ENCODE measurements around the gene WDR59. TPM values are rescaled to one million over a fixed set of nuclear protein-coding genes. Genes with fewer than 3 reads are reported as not detected.
"Not testable (repeated sequence)": the region's sequence is repeated elsewhere in the genome, so short reads cannot be mapped to it uniquely, and the experiment has no call there.

The WDR59 gene
- total and polyA plus RNA-seq, 5 donors = 17.4 to 62.3 (median 44.5) TPM

DNA sequence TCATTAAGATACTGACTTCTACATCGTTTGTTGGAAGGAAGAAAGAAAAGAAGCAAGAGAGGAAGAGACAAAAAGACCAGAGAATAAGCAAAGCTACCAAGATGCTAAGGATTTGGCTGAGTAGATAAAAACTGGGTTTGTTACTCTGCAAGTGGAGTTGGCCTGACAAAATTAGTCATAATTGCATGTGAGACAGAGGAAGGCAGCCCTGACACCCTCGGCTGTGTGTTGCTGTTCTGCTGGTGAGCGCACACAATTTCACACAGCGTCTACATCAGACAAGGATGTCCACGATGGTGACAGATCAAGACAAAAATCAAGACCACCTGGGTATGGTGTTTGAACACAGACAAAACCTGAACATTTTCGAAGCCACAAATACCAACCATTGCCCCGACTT is 134.9 kb downstream of the WDR59 start:
- H3K4me1 ChIP-seq (ENCODE audit: control insufficient read depth, insufficient read depth, low read length) = no peaks in the 10 kb centered on the region
- no peak for ATAC-seq
- intact Hi-C loops (cut with DNase I) = no loop called here
- 73% methylated on average over 7 of the region's 7 CpGs for WGBS
- no peak overlapping the region for H3K27ac ChIP-seq (ENCODE audit: low read length)
- no peak for DNase-seq
- H3K9me3 ChIP-seq (ENCODE audit: control insufficient read depth, low read length) = no peaks in the 10 kb centered on the region
- no peaks in the 10 kb centered on the region for H3K27me3 ChIP-seq (ENCODE audit: control insufficient read depth, insufficient read depth)
- H3K4me3 ChIP-seq (ENCODE audit: low read length) = no peak overlapping the region

DNA sequence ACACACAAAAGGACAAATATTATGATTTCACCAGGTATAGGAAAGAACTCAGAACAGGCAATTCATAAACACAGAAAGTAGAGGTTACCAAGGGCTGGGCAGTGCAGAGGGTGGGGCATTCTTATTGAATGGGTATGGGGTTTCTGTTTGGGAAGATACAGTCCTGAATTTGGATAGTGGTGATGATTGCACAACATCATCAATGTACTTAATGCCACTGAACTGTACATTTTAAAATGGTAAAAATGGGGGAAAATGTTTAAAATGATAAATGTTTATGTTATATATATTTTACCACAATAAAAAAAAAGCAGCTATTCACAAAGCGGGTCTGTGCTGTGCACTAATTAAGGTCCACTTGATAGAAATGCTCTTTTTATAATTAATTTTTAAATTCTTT is 137.7 kb downstream of the WDR59 start:
- no peak for ATAC-seq
- Histone ChIP-seq H3K4me3 (ENCODE audit: low read length) (no peak overlapping the region), H3K27ac (ENCODE audit: low read length) (no peak overlapping the region), H3K4me1 (ENCODE audit: control insufficient read depth, insufficient read depth, low read length) (no peaks in the 10 kb centered on the region), H3K27me3 (ENCODE audit: control insufficient read depth, insufficient read depth) (no peaks in the 10 kb centered on the region), H3K9me3 (ENCODE audit: control insufficient read depth, low read length) (no peaks in the 10 kb centered on the region)
- intact Hi-C loops (cut with DNase I) = no loop called here
- 95% methylated on average over 1 of the region's 1 CpG for WGBS
- DNase-seq = no peak

DNA sequence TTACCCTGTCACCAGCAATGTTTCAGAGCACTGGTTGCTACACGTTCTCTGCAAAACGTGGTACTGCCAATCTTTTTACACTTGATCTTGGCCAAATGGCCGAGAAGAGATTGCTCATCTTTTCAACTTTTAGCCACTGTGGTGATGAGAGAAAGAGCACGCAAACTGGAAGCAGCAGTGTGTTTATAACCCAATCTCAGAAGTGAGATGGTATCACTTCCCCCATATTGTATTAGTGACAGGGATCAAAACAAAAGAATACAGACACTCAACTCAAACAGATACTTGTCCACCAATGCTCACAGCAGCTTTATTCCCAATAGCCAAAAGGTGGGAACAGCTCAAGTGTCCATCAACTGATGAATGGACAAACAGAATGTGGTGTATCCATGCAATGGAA is 138.2 kb downstream of the WDR59 start:
- H3K27ac ChIP-seq (ENCODE audit: low read length) = no peak overlapping the region
- no peaks in the 10 kb centered on the region for H3K9me3 ChIP-seq (ENCODE audit: control insufficient read depth, low read length)
- no peak for DNase-seq
- H3K4me3 ChIP-seq (ENCODE audit: low read length) = no peak overlapping the region
- intact Hi-C loops (cut with DNase I) = no loop called here
- no peaks in the 10 kb centered on the region for H3K4me1 ChIP-seq (ENCODE audit: control insufficient read depth, insufficient read depth, low read length)
- no peak for ATAC-seq
- 81% methylated on average over 4 of the region's 4 CpGs for WGBS
- no peaks in the 10 kb centered on the region for H3K27me3 ChIP-seq (ENCODE audit: control insufficient read depth, insufficient read depth)

DNA sequence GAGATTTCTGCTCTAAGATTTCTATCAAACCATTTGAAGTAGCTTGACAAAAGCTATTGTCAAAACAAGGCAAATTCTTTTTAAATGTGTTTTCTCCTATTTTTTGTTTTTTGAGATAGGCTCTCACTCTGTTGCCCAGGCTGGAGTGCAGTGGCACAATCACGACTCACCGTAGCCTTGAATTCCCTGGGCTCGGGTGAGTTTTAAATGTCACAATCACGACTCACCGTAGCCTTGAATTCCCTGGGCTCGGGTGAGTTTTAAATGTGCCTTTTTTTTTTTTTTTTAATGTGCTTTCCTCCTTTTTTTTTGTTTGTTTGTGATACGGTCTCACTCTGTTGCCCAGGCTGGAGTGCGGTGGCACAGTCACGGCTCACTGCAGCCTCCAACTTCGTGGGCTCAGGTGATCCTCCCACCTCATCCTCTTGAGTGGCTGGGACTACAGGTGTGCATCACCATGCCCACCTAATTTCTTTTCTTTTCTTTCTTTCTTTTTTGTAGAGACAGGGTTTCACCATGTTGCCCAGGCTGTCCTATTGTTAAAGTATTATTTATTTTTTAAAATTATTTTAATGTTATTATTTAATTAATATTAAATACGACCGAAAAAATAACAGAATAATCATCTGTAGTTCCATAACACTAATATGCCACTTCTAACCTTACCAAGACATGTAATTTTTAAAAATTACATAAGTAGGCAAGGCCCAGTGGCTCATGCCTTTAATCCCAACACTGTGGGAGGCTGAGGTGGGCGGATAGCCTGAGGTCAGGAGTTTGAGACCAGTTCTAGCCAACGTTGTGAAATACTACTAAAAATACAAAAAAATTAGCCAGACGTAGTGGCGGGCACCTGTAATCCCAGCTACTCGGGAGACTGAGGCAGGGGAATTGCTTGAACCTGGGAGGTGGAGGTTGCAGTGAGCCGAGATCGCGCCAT is 140.6 kb downstream of the WDR59 start:
- intact Hi-C loops (cut with DNase I) = no loop called here
- Histone ChIP-seq H3K27ac (ENCODE audit: low read length) (no peak overlapping the region), H3K4me3 (ENCODE audit: low read length) (no peak overlapping the region), H3K9me3 (ENCODE audit: control insufficient read depth, low read length) (no peaks in the 10 kb centered on the region), H3K27me3 (ENCODE audit: control insufficient read depth, insufficient read depth) (no peaks in the 10 kb centered on the region), H3K4me1 (ENCODE audit: control insufficient read depth, insufficient read depth, low read length) (no peaks in the 10 kb centered on the region)
- WGBS = 79% methylated on average over 20 of the region's 20 CpGs
- ATAC-seq (no peak), DNase-seq (no peak)

DNA sequence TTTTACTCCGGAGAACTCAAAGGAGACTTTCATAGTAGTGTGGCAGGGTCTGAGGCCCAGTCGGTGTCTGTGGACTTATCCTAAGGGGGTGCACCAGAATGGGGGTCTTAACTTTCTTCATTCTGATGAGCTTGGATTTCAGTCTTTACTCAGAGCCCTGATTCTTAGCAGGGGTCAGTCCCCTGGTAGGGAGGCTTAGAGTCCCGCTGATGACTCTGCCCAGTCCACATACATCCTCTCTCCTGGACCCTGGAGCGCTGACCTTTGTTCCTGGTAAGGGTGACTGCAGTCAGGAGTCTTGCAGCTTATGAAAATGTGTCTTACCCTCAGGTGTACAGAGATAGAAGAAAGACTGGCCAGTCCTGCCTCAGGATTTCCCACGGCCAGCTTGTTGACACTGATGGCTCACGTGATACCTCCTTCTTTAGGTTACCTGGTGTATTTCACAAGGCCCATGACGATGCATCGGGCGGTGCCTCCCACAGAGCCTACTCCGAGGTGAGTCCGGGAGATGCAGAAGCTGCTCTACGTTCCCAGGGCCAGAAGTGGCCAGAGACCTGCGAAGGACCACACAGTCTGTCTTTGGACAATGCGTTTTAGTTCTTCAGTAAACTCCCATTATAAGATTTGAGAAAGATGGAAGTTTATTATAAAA is 141.4 kb downstream of the WDR59 start:
- H3K9me3 ChIP-seq (ENCODE audit: control insufficient read depth, low read length); ATAC-seq; H3K27me3 ChIP-seq (ENCODE audit: control insufficient read depth, insufficient read depth); H3K4me3 ChIP-seq (ENCODE audit: low read length); DNase-seq; H3K4me1 ChIP-seq (ENCODE audit: control insufficient read depth, insufficient read depth, low read length); intact Hi-C loops (cut with DNase I); H3K27ac ChIP-seq (ENCODE audit: low read length): not testable (repeated sequence)
- WGBS = 87% methylated on average over 14 of the region's 14 CpGs

DNA sequence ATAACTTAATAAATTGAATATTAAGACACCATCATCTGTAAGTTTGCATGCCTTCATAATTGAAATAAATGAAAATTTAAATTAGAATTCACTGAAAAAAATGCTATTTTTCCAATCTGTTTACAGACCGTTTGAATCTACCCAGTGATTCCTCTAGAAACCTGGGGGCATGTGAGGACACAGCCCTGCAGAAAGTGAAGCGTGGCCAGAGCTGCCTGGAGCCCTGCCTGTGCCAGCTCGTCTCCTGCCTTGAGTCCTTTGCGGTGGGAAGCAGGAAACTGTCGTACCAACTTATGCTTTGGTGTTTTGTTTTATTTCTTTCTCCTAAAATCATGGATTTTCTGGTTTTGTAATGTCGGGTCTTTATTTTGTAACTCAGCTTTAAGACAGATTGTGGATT is 142.5 kb downstream of the WDR59 start:
- 42% methylated on average over 6 of the region's 6 CpGs for WGBS
- intact Hi-C loops (cut with DNase I) = no loop called here
- Histone ChIP-seq H3K4me3 (ENCODE audit: low read length) (no peak overlapping the region), H3K9me3 (ENCODE audit: control insufficient read depth, low read length) (no peaks in the 10 kb centered on the region), H3K4me1 (ENCODE audit: control insufficient read depth, insufficient read depth, low read length) (no peaks in the 10 kb centered on the region), H3K27ac (ENCODE audit: low read length) (no peak overlapping the region), H3K27me3 (ENCODE audit: control insufficient read depth, insufficient read depth) (no peaks in the 10 kb centered on the region)
- no peak for ATAC-seq
- no peak for DNase-seq

DNA sequence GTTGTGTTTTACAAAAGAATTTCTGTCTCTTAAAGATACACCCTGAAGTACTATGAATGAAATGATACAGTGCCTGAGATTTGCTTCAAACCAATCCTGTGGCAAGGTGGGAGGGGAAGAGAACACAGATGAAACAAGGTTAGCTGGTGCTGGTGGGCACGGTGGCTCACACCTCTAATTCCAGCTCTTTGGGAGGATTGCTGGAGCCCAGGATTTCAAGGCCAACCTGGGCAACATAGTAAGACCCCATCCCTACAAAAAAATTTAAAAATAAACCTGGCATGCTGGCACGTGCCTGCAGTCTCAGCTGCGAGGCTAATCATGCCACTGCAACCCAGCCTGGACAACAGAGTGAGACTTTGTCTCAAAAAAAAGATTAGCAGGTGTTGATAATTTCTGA is 143.0 kb downstream of the WDR59 start:
- no peaks in the 10 kb centered on the region for H3K9me3 ChIP-seq (ENCODE audit: control insufficient read depth, low read length)
- 45% methylated on average over 3 of the region's 3 CpGs for WGBS
- DNase-seq (no peak), ATAC-seq (no peak)
- no peaks in the 10 kb centered on the region for H3K27me3 ChIP-seq (ENCODE audit: control insufficient read depth, insufficient read depth)
- intact Hi-C loops (cut with DNase I) = no loop called here
- H3K4me1 ChIP-seq (ENCODE audit: control insufficient read depth, insufficient read depth, low read length) = no peaks in the 10 kb centered on the region
- no peak overlapping the region for H3K4me3 ChIP-seq (ENCODE audit: low read length)
- no peak overlapping the region for H3K27ac ChIP-seq (ENCODE audit: low read length)

DNA sequence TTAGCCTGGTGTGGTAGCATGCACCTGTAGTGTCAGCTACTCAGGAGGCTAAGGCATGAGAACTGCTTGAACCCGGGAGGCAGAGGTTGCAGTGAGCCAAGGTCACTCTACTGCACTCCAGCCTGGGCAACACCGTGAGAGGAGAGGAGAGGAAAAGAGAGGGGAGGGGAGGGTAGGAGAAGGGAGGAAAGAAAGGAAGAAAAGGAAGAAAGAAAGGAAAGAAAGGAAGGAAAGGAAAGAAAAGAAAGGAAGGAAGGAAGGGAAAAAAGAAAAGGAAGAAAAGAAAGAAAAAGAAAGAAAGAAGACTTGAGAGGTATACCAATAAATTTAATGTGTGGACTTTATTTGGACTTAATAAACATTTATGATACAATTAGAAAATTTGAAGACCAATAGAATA is 143.5 kb downstream of the WDR59 start:
- H3K4me1 ChIP-seq (ENCODE audit: control insufficient read depth, insufficient read depth, low read length) = no peaks in the 10 kb centered on the region
- H3K27ac ChIP-seq (ENCODE audit: low read length) = no peak overlapping the region
- no peak for DNase-seq
- no peak overlapping the region for H3K4me3 ChIP-seq (ENCODE audit: low read length)
- no peak for ATAC-seq
- intact Hi-C loops (cut with DNase I) = no loop called here
- H3K9me3 ChIP-seq (ENCODE audit: control insufficient read depth, low read length) = no peaks in the 10 kb centered on the region
- H3K27me3 ChIP-seq (ENCODE audit: control insufficient read depth, insufficient read depth) = no peaks in the 10 kb centered on the region
- WGBS = 58% methylated on average over 2 of the region's 2 CpGs

DNA sequence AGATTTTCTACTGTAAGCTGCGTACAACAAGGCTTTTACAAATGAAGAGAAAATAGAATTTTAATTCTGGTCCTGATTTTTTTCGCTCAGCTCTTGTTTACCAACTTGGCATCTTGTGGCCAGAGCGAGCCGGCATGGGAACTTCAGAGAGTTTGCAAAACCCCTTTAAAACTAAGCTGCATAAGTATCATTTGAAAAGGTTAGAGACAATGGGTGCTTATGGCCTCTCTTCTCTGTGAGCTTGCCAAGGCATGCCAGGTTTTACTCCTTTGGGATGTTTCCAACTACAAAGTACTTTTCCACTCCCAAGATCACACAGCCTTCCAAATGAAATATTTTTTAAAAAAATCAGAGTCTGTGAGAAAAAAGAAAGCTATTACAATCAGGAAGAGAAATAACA is 147.9 kb downstream of the WDR59 start:
- no peak for DNase-seq
- Histone ChIP-seq H3K4me1 (ENCODE audit: control insufficient read depth, insufficient read depth, low read length) (no peaks in the 10 kb centered on the region), H3K27me3 (ENCODE audit: control insufficient read depth, insufficient read depth) (no peaks in the 10 kb centered on the region), H3K4me3 (ENCODE audit: low read length) (no peak overlapping the region), H3K9me3 (ENCODE audit: control insufficient read depth, low read length) (no peaks in the 10 kb centered on the region), H3K27ac (ENCODE audit: low read length) (no peak overlapping the region)
- intact Hi-C loops (cut with DNase I) = no loop called here
- no peak for ATAC-seq
- WGBS = 81% methylated on average over 4 of the region's 4 CpGs

DNA sequence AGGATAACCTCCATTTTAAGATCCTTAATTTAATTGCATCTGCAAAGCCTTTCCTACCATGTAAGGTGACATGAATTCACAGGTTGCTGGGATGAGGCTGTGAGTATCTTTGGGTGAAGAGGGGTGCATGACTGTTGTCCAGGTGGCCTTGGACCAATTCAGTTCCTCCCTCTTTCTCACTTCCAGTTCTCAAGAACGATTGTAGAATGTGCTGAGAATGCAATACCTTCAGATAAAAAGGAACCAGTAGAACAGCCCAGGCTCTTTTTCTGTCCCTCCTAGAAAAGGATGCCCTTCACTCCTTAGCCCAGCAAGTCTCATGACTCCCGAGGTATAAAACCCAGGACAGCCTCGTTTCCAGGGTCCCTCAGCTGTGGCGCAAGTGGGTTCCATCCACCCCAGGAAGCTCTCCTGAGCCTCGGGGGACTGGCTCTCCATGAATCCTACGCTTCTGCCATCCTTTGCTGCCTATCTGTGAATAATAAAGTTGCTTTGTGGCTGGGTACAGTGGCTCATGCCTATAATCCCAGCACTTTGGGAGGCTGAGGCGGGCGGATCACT is 148.7 kb downstream of the WDR59 start:
- no peaks in the 10 kb centered on the region for H3K27me3 ChIP-seq (ENCODE audit: control insufficient read depth, insufficient read depth)
- DNase-seq (no peak), ATAC-seq (no peak)
- no peak overlapping the region for H3K4me3 ChIP-seq (ENCODE audit: low read length)
- no peaks in the 10 kb centered on the region for H3K9me3 ChIP-seq (ENCODE audit: control insufficient read depth, low read length)
- H3K27ac ChIP-seq (ENCODE audit: low read length) = no peak overlapping the region
- intact Hi-C loops (cut with DNase I) = no loop called here
- no peaks in the 10 kb centered on the region for H3K4me1 ChIP-seq (ENCODE audit: control insufficient read depth, insufficient read depth, low read length)
- 78% methylated on average over 8 of the region's 8 CpGs for WGBS

DNA sequence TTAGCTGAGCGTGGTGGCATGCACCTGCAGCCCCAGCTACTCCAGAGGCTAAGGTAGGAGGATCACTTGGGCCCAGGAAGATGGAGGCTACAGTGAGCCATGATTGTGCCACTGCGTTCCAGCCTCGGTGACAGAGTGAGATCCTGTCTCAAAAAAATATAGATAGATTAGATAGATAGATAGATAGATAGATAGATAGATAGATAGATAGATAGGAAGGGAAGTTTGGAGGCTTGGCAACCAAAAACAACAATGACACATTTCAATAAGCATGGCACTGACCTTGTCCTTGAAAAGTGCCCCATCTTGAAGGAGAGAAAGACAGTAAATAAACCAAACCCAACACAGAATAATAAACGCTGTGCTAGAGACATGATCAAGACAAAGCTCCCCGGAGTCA is 152.7 kb downstream of the WDR59 start:
- WGBS = 78% methylated on average over 5 of the region's 5 CpGs
- DNase-seq (no peak), ATAC-seq (no peak)
- no peak overlapping the region for H3K4me3 ChIP-seq (ENCODE audit: low read length)
- intact Hi-C loops (cut with DNase I) = no loop called here
- H3K4me1 ChIP-seq (ENCODE audit: control insufficient read depth, insufficient read depth, low read length) = no peaks in the 10 kb centered on the region
- no peaks in the 10 kb centered on the region for H3K9me3 ChIP-seq (ENCODE audit: control insufficient read depth, low read length)
- no peak overlapping the region for H3K27ac ChIP-seq (ENCODE audit: low read length)
- no peaks in the 10 kb centered on the region for H3K27me3 ChIP-seq (ENCODE audit: control insufficient read depth, insufficient read depth)
